Bone marrow (tissue), 2 donors: ENCODE results near the gene RINT1.
"Not testable (repeated sequence)": the region's sequence is repeated elsewhere in the genome, so short reads cannot be mapped to it uniquely, and the experiment has no call there.

Experiments
- DNase-seq, 2 donors: peaks; one replicate each; lab custom pipeline; 2025; lab: John Stamatoyannopoulos, UW

Gene RINT1

DNA sequence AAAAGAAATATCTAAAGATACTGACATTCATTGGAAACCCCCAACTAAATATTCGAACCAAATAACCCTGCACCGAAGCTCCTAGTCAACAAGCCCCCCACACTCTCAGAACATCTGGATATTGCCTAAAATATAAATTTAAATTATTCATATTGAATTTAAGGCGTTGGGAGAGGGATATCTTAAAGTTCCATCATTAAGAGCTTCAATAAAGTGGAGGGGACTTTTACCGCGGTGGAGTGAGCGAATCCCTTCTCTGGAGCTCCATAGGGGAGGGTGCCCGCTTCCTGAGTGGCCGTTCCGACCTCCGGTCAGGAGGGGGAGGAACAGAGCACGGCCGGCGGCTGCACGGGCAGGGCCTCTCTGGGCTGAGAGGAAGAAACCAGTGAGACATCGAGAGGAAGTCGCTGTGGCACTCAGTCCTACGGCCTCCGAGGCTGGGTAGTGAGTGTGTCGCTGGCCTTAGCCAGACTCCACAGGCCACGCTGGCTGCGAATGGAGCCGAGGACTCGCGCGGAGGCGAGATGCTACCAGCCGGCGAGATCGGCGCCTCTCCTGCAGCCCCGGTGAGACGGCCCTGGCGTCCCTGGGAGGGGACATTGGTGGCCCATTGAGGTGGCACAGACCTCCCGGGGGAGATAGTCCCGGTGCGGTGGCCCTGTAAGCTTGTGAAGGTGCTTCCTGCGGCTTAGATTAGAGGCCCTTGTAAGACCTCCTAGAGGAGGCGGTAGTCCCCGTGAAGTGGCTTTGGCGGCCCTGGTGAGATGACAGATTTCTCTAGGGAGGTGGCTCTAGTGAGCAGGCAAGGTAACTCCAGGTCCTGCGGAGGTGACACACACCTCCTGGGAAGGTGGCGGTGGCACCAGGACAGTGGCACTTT, at the start of gene RINT1:
Gene RINT1, plus strand, starts transcription at position 410 of the 880 bp plus-strand sequence. Its CDS starts 115 bp downstream, at position 525.
- peak; percentile 87 to 92 for DNase-seq

DNA sequence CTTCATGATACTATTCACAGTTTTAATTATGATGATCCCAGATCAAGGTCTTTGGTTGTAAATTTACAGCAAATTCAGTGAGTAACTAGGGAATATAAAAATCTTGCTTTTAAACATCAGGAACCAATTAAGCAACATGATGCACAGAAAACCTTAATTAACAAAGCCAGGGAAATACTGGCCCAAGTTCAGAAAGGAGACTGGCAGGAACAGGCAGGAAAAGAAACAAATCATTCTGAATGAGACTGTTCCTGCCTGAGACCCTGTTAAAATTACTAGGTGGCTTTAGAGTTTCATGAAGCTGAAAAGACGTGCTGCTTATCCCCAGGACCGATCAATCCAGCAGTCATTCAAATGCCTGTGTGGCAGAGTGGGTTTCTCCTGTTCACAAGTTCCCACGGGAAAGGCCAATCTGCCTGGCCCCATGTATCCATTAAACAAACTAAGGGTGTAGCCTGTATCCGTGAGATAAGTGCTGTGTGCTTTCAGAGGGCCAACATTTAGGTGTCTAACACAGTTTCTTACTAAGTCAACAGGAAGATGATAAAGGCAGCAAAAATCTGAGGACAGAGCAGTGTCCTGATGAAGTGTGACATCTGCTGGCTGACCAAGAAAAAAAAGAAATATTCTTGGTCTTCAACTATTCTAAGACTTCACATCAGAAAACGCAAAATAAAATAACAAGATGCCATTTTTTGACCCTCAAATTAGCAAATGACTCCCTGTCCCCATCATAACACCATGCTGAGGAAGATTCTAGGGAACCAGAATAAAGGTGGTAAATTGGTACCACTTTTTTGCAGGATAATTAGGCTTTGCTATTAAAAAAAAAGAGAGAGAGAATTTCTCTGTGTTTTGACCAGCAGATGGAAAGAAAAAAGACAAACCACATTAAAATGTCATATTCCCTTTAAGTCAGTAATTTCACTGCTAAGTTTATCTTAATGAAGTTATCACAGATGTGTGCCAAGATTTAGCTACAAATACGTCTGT, 44.1 kb upstream of the RINT1 start:
- no peak for DNase-seq

DNA sequence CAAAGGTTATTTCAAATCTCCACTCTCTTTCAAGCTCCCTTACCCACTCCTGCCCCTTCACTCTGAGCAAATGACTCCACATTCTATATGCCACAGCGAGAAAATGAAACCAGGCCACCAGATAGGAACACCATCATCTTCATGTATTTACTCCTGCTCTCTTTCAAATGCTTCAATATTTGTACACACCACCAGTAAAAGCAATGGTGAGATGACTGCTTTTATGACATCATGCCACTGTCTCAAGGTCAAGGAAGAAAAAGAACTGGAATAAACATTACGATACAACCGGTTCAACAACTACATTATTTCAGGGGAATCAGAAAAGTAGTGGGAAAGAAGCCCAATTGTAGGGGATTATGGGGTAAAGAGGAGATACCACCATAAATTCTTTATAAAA, 42.6 kb upstream of the RINT1 start:
- no peak for DNase-seq

DNA sequence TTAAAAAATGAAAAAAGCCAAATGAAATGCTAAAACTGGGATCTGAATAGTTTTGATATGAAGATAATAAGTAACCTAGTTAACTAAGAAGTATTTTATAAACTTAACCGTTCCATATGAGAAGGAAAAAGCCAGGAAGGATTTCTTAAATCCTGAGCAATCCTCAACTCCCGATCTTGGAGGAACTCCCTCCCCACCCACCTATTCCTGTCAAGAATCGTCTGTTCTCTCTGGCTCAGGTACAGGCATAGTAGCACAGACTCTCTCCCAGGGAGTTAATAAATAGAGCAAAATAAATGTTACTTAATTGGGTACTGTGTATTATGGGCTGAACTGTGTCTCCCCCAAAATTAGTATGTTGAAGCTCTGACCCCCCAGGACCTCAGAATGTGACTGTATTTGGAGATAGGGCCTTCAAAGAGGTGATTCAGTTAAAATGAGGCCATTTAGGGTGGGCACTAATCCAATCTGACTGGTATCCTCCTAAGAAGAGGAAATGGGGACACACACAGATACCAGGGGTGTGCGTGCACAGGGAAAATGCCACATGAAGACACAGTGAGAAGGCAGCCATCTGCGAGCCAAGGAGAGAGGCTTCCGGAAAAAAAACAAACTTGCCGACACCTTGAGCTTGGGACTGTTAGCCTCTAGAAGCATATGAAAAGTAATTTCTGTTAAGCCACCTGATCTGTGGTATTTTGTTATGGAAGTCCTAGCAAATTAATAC, 38.6 kb upstream of the RINT1 start:
- DNase-seq, result no peak

DNA sequence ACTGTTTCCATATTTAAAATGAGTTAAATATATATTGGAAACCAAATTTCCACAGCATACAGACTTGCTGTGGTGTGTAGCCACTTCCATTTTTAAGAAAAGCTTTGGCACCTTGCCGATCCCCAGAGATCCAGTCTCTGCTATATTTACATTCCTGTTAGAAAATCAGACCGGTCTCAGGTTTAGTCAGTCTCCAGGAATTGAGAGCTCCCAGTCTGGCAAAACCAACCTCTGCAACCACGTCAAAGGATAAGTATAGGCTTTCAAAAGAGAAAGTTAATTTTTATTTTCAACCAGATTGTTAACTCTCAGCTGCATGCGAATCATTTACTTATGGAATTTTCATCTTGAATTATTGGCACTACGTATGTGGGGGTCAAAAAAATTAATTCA, 38.1 kb upstream of the RINT1 start:
- DNase-seq, result no peak

DNA sequence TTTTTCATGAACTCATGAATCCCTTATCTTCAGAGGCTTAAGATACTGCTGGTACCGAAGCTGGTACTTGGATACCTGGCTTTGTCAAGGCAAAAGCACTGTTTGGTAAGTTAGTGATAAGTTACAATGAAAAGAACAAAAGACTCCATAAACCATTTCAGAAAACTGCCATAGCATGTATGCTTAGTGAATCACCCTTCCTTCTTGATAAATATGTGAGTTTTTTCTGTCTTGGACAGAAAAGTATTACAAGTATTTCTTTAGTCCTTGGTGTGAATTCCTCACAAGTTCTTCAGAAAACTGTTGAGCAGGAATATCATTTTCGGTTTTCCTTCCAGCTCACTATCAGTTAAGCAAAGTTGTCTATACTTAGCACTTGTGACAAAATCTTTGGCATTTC, 35.5 kb upstream of the RINT1 start:
- no peak for DNase-seq

DNA sequence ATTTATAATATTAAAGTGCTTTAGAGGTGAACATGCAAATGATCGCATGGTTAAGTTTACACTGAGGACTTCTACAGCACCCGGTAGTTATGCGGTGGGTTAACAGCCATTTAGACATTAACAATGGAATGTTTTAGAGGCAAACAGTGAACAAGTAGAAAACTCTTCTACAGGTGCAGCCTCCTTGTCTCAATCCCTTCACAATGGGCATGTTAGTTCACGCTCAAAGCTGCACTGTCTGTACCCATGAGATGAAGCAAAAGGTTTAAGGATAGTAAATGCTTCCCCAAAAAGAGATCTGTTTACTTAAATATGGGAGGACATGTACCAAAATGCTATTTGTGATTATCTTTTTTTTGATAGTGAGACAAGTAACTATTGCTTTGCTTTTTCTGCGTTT, 35.0 kb upstream of the RINT1 start:
- no peak for DNase-seq

DNA sequence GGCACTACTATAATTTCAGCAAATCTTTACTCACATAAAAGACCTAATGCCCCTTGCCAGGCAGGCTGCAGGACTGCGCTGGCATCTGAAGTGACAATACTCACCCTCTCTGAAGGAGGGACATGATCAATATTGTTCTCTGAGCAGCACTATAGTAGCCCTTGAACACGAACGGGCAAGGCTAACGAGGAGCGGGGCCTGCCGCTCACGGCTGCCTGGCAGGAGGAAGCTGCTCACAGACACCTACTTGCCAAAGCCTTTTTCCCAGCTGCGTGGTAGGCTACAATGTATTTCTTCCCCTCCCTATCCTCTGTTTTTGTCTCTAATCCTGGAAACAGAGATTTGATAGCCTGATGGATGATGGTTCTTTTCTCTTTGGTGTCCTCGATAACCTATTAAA, 29.8 kb upstream of the RINT1 start:
- DNase-seq, result no peak

DNA sequence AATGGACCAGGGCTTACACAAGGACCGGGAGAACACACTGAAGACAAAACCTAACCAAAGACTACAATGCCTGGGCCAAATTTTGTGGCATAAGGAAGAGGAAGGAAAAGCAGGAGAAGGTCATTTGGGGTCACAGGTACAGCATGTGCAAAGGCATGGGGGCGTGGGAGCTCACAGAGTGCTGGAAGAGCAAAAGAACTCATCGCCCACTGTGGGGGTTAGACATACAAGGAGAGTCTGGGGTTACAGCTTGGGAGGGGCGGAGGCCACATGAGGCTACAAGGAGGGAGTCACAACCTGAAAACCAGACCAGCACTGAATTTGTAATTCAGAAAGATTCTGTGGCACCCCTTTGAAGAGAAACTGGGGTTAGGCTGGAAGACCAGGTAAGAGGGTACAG, 19.6 kb upstream of the RINT1 start:
- DNase-seq, result no peak

DNA sequence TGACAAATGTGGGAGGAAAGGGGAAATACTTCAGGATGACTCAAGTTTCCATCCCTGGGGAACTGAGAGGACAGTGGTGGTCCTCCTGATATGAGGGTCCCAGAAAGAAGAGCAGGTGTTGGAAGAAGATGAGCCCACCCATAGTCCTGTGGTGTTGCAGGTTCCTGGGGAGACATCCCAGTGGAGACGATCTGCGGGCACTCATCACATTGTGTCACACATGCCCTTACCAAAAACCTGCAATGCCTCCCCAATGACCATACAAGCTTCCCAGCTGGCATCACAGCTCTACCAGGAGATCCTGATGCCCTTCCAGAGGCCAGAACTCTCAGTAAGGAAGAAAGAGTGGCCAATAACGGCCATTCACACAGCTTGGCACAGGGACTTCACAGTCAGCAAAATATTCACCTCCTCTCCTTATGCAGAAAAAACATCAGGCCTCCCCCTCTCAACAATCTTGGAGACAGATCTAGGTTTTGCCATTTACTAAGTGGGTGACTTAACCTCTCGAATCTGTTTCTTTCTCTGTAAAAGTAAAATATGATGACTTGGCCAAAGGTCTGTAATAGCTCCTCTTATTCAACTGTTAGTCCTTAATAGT, 19.0 kb upstream of the RINT1 start:
- no peak for DNase-seq

DNA sequence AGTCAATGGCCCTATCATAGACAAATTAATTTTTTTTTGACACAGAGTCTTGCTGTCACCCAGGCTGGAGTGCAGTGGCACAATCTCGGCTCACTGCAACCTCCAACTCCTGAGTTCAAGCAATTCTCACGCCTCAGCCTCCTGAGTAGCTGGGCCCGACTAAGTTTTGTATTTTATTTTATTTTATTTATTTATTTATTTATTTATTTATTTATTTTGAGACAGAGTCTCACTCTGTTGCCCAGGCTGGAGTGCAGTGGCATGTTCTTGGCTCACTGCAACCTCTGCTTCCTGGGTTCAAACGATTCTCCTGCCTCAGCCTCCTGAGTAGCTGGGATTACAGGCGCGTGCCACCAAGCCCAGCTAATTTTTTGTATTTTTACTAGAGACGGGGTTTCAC, 16.4 kb upstream of the RINT1 start:
- not testable (repeated sequence) for DNase-seq

DNA sequence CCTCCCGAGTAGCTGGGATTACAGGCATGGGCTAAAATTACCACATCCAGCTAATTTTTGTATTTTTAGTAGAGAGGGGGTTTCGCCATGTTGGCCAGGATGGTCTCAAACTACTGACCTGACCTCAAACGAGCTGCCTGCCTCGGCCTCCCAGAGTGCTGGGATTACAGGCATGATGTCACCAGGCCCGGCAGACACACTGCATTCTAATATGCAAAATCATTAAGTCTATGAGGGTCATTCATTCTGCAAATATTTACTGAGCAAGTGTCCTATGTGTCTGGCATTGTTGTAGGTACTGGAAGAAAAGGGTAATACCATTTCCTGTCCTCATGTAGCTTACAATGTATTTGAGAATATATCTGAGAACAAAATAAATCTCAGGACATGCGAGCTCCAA, 12.6 kb upstream of the RINT1 start:
- DNase-seq, result no peak

DNA sequence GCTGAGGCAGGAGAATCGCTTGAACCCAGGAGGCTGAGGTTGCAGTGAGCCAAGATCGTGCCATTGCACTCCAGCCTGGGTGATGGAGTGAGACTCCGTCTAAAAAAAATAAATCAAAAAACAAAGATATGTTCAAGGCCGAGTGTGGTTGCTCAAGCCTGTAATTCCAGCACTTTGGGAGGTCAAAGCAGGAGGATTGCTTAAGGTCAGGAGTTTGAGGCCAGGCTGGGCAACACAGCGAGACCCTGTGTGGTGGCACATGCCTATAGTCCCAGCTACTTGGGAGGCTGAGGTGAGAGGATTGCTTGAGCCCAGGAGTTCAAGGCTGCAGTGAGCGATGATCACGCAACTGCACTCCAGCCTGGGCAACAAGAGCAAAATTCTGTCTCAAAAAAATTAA, 11.4 kb upstream of the RINT1 start:
- not testable (repeated sequence) for DNase-seq

DNA sequence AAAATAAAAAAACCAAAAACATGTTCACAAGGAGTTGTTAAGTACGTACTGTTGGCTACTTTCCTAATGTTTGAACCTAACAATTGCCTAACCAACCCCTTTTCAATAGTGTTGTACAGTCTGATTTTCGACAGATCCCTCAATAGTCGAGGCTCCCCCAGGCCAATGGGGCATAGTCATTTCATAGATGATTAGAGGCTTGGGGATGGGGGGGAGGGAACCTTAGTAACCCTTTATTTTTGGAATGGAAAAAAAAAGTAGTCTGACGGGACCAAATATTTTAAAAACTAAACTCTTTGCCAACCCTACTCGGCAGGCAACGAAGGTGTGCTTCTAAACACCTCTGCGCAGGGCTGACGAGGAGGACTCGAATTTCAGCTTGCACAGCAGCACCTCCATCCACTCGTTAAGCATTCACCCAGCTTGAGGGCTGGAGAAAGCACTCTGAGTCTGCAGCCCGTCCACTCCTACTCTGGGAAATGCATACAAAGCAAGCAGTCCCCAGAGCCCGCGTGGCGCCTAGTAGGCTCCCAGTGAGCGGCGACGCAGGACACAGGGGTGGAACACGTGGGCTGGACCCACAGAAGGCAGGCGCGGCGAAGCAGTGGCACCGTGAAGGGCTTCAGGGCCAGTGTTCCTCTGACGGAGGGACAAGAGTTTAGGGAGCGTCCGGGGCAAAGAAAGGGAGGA, 10.8 kb upstream of the RINT1 start:
- DNase-seq, result no peak

DNA sequence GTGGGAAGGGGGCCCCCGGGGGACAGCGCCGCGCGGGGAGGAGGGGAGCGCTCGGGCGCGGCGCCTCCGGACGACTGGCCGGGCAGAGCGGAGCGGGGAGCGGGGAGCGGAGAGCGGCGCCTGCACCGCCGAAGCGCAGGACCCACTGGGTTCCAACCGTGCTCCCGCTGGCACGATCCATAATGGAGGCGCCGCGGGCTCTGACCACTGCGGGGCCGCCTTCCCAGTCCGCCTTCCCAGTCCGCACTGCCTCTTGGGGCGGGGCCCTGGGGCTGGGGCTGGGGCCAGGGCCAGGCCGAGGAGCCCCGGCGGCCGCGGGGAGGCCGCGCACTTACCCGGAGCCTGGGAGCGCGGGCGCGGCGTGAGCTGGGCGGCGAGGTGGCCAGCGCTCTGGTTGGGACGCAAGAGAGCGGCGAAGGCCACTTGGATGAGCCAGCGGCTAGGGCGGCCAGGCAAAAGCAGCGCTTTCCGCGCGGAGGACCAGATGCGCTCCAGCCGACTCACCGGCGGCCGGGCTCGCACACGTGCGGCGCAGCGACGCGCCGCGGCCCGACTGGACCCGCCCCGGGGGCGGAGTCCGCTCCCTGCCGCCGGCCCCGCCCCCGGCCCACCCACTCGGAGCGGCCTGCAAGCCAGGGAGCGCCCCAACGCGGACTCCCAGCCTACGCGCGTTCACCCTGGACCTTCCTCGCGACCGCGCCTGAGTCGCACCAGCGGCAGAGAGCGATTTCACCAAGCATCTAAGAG, 10.1 kb upstream of the RINT1 start, which contains the start of gene PUS7:
Gene PUS7, minus strand, starts transcription at position 555 of the 747 bp plus-strand sequence. CDS start 13,759 bp downstream, outside the sequence.
- DNase-seq, result peak; percentile 57 to 74

DNA sequence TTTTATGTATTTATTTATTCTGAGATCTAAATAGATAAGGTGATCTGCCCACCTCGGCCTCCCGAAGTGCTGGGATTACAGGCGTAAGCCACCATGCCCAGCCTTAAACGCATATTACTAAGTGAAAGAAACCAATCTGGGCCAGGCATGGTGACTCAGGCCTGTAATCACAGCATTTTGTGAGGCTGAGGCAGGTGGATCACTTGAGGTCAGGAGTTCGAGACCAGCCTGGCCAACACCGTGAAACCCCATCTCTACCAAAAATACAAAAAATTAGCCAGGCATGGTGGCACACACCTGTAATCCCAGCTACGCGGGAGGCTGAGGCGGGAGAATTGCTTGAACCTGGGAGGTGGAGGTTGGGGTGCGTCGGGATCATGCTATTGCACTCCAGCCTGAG, 7.6 kb upstream of the RINT1 start:
- not testable (repeated sequence) for DNase-seq

DNA sequence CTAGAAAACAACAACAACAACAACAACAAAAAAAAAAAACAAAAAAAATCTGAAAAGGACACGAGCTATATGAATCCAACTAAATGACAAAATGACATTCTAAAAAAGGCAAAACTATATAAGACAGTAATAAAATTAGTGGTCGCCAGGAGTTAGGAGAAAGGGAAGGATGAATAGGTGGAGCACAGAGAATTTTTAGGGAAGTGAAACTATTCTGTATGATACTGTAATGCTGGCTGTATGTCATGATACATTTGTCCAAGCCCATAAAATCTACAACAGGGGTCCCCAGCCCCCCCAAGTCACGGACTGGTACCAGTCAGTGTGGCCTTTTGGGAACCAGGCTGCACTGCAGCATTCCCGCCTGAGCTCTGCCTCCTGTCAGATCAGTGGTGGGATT, 7.2 kb upstream of the RINT1 start:
- no peak for DNase-seq

DNA sequence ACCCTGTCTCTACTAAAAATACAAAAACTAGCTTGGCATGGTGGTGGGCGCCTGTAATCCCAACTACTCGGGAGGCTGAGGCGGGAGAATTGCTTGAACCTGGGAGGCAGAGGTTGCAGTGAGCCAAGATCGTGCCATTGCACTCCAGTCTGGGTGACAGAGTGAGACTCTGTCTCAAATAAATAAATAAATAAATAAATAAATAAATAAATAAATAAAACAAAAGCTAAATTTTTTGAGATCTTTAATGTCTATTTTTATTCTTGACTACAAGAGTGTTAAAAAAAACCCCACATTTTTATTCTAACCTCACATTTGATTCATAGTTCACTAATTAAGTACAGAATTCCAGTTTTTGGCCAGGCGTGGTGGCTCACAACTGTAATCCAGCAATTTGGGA, 4.3 kb upstream of the RINT1 start:
- not testable (repeated sequence) for DNase-seq

DNA sequence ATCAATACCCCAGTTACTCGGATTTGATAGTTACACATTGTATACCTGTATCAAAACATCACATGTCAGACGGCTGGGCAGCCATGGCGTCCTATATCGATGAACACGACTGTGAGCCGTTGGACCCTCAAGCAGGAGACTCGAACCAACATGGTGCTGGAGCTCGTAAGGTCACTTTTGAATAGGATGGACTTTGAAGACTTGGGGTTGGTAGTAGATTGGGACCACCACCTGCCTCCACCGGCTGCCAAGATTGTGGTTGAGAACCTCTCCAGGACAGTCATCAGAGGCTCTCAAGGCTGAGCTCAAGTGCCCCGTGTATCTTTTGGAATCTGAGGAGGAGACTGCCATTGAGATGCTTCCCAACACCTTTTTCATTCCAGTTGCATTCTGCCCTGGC, 1.9 kb upstream of the RINT1 start:
- DNase-seq, result no peak

DNA sequence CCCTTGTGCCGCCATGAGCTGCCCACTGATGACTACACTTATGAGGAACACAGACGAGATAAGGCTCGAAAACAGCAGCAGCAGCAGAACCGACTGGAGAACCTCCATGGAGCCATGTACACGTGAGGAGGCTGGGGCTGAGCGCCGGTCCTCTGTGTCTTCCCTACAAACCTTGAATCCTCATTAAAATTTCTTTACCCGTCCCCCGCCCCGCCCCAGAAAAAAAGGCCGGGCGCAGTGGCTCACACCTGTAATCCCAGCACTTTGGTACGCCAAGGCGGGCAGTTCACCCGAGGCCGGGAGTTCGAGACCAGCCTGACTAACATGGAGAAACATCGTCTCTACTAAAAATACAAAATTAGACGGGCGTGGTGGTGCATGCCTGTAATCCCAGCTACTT, 1.5 kb upstream of the RINT1 start:
- DNase-seq, result no peak
